Retinal pigment epithelial cell (primary cell): ENCODE results near the gene NEIL3.
"Not testable (repeated sequence)": the region's sequence is repeated elsewhere in the genome, so short reads cannot be mapped to it uniquely, and the experiment has no call there.

ENCODE experiments used
- DNase-seq: peaks from one replicate; pipeline ENCODE4 v3.0.0-alpha.2; 2010; ENCODE audit warnings: low read depth
- H3K4me3 ChIP-seq: 2 replicates; pipeline ENCODE4 v1.5.1; 2011; ENCODE audit warnings: mild to moderate bottlenecking, low read length, control low read depth, moderate library complexity
- CTCF ChIP-seq: conservative IDR thresholded peaks from 2 replicates; pipeline ENCODE4 v1.5.1; 2011; ENCODE audit warnings: low read depth, low read length, control low read depth, inconsistent platforms

NEIL3 gene

GRCh38 chr4:177301126-177301639 lies 8.5 kb upstream of the NEIL3 start:
- no peak for DNase-seq
- H3K4me3 ChIP-seq, result no peak overlapping the region
- TF ChIP-seq CTCF, result no peak

GRCh38 chr4:177302371-177303100 lies 7.1 kb upstream of the NEIL3 start:
- H3K4me3 ChIP-seq, result no peak overlapping the region
- no peak for TF ChIP-seq CTCF
- no peak for DNase-seq

- no peak overlapping the region for H3K4me3 ChIP-seq
- no peak for DNase-seq
- TF ChIP-seq CTCF, result no peak
Observed at GRCh38 chr4:177304094-177304493, 5.6 kb upstream of the NEIL3 start.

- DNase-seq, H3K4me3 ChIP-seq: not testable (repeated sequence)
Observed at GRCh38 chr4:177304864-177305263, 4.8 kb upstream of the NEIL3 start.

- no peak for TF ChIP-seq CTCF
- no peak overlapping the region for H3K4me3 ChIP-seq
- DNase-seq, result no peak
Observed at GRCh38 chr4:177308125-177308524, 1.5 kb upstream of the NEIL3 start.

- peak overlapping the region; percentile 85 for H3K4me3 ChIP-seq
- no peak for TF ChIP-seq CTCF
- DNase-seq, result no peak
Observed at GRCh38 chr4:177308847-177309521, 690 bp upstream of the NEIL3 start.

- no peak overlapping the region for H3K4me3 ChIP-seq
- no peak for TF ChIP-seq CTCF
- DNase-seq, result no peak
Observed at GRCh38 chr4:177311589-177311988, 1.9 kb downstream of the NEIL3 start.
